AG04450 (cell line): Measurements from ENCODE around the gene LAPTM4A. TPM values are rescaled to one million over a fixed set of nuclear protein-coding genes. Genes with fewer than 3 reads are reported as not detected.
"Not testable (repeated sequence)": the region's sequence is repeated elsewhere in the genome, so short reads cannot be mapped to it uniquely, and the experiment has no call there.

Experiments used
- CTCF ChIA-PET: fragments of 300-600, 350-600 bp; formaldehyde crosslinking; extraction: SDS; loops from one replicate; lab custom pipeline; 2022; ENCODE audit warnings: antibody characterized with exemption, inconsistent platforms; lab: Charles Lee
- POLR2A ChIA-PET: fragments of 350-600 bp; formaldehyde crosslinking; extraction: SDS; loops from one replicate; lab custom pipeline; 2021; ENCODE audit warnings: antibody characterized with exemption, inconsistent platforms; lab: Yijun Ruan, JAX
- DNase-seq: peaks from one replicate; pipeline ENCODE4 v3.0.0-alpha.2; 2011; ENCODE audit warnings: low read depth, low spot score
- H3K27ac ChIP-seq: one replicate; pipeline ENCODE4 v1.5.1; 2012; ENCODE audit warnings: low read depth, low read length, control low read depth
- H3K27me3 ChIP-seq: one replicate; pipeline ENCODE4 v1.6.0; 2012; ENCODE audit warnings: low read length; ENCODE audit not compliant: control insufficient read depth, insufficient read depth
- H3K4me3 ChIP-seq: 2 replicates; pipeline ENCODE4 v1.5.1; 2011; ENCODE audit warnings: mild to moderate bottlenecking, low read depth, low read length, control low read depth
- H3K9me3 ChIP-seq: 2 replicates; pipeline ENCODE4 v1.5.1; 2012; ENCODE audit warnings: low read length; ENCODE audit not compliant: control insufficient read depth, insufficient read depth
- polyA plus RNA-seq: library from polyadenylated mRNA; depleted of rRNA; stranded (reverse); fragments of >200 nt; gene quantifications from 2 replicates; pipeline ENCODE4 v1.2.3, GENCODE V29; 2011
- TF ChIP-seq, protein P1 (sequence below): IDR thresholded peaks from 2 replicates; pipeline ENCODE4 v1.5.1; 2011; ENCODE audit warnings: low read depth, low read length, control low read depth, inconsistent platforms

LAPTM4A gene
- polyA plus RNA-seq, 1 experiment, result 1,416 TPM

DNA sequence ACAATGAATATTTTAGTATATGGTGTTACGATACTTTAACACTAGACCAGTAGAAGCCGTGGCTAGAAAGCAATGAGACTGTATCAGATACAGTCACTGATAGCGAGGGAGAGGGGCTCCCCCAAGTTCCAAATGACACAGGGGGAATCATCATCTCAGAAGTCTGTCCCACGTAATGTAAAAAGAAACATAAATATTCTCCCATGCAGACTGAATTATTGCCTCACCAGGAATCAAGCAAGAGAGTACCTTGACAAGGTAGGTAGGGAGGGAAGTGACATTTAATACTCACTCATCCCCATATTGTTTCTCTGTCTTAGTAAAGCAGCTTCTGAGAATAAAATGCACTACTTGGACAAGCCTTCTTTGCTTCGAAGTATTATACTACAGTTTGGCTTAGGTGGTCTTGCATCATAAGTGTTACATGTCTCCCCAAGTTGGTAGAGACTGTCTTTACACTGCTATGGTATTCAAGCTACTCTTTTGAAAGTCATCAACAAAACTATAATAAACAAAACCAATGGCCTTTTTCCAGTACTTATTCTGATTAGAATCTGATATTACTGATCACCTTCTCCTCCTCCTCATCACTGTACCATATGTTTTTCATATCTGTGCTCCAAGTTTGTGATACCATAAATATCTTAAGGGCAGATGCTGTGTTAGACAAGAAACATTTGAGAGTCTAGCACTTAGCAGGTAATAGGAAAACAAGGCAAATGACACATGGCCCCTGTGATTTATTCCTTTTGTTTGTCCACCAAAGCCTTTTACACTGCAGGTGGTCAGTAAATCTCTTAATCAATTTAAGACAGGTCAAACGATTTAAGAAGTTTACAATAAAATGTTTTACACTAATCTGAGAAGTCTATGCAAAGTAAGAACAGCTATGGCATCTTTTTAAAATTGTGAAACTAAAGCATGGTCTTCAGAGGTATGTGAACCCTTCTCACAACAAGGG, 2.7 kb downstream of the LAPTM4A start:
- DNase-seq, result no peak
- Histone ChIP-seq H3K4me3 (peak overlapping the region; percentile 97), H3K27ac (no peak overlapping the region), H3K9me3 (no peaks in the 10 kb centered on the region), H3K27me3 (no peaks in the 10 kb centered on the region)
- ChIA-PET CTCF (interaction anchor here (1.0 to 4.4 kb wide), 4 partner anchors 11 to 46 kb away, joined by 3 to 34 read pairs (median 10); no protein-coding TSS in a partner anchor), POLR2A (interaction anchor here (1.1 to 4.6 kb wide), 4 partner anchors 21 to 46 kb away, joined by 3 to 44 read pairs (median 20); no protein-coding TSS in a partner anchor)
- TF ChIP-seq, protein P1, sequence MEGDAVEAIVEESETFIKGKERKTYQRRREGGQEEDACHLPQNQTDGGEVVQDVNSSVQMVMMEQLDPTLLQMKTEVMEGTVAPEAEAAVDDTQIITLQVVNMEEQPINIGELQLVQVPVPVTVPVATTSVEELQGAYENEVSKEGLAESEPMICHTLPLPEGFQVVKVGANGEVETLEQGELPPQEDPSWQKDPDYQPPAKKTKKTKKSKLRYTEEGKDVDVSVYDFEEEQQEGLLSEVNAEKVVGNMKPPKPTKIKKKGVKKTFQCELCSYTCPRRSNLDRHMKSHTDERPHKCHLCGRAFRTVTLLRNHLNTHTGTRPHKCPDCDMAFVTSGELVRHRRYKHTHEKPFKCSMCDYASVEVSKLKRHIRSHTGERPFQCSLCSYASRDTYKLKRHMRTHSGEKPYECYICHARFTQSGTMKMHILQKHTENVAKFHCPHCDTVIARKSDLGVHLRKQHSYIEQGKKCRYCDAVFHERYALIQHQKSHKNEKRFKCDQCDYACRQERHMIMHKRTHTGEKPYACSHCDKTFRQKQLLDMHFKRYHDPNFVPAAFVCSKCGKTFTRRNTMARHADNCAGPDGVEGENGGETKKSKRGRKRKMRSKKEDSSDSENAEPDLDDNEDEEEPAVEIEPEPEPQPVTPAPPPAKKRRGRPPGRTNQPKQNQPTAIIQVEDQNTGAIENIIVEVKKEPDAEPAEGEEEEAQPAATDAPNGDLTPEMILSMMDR, result no peak

DNA sequence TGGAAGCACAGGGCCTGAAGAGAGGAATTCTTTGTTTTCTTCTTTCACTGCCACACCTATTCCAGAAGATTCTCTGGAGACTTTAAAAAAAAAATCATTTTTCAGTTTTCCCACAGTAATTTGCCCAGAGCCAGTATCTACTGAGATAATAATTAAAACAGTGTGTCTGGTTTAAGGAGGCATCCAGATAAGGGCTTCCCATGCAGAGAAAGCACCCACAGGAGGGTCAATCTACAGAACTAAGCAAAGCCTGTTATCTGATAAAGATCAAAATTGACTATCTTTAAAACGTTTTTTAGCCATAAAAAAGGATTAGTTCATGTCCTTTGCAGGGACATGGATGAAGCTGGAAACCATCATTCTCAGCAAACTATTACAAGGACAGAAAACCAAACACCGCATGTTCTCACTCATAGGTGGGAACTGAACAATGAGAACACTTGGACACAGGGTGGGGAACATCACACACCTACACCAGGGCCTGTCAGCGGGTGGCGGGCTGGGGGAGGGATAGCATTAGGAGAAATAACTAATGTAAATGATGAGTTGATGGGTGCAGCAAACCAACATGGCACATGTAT, 5.6 kb downstream of the LAPTM4A start:
- H3K4me3 ChIP-seq, H3K9me3 ChIP-seq, DNase-seq, H3K27me3 ChIP-seq, POLR2A ChIA-PET, H3K27ac ChIP-seq: not testable (repeated sequence)
- CTCF ChIA-PET, result interaction anchor here (4.8 kb wide), 1 partner anchor 30 kb away, joined by 32 read pairs; no protein-coding TSS in a partner anchor

DNA sequence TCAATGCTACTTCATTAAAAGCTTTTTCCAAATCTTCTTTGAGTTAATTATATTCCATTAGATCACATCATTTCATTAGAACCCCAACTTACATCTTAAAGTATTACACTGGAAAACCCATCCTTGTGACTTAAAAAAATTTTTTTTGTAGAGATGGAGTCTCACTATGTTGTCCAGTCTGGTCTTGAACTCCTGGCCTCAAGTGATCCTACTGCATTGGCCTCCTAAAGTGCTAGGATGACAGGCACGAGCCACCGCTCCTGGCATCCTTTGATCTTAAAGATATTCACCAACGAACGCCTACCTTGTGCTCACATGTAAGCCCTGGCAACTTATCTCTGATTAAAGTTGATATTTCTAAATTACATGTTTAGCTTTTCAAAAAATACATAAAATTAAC, 6.7 kb downstream of the LAPTM4A start:
- H3K9me3 ChIP-seq, result no peaks in the 10 kb centered on the region
- ChIA-PET POLR2A (interaction anchor here (1.0 kb wide), 1 partner anchor 18 kb away, joined by 4 read pairs; no protein-coding TSS in a partner anchor), CTCF (interaction anchor here (4.8 kb wide), 1 partner anchor 29 kb away, joined by 32 read pairs; no protein-coding TSS in a partner anchor)
- no peak for DNase-seq
- no peak overlapping the region for H3K27ac ChIP-seq
- TF ChIP-seq, protein P1, result no peak
- no peak overlapping the region for H3K4me3 ChIP-seq
- H3K27me3 ChIP-seq, result no peaks in the 10 kb centered on the region

DNA sequence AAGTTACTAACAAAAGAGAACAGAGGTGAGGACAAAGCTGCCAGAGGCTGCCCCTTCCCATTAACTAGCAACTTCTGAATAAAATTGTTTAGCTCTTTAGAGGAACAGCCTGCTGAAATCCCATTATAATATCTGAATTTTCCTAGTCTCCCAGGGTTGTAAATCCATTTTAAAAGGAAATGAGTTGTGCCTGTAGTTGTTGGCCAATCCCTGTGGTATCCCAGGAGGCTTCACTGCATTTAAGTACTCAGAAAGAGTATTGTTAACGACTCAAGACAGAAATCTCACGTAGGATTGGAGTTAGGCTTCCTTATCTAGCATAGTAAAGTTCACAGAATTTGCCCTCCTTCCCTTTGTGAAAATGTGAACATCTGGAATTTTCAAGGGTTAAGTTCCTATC, 8.9 kb downstream of the LAPTM4A start:
- ChIA-PET CTCF (interaction anchor here (4.8 kb wide), 1 partner anchor 27 kb away, joined by 32 read pairs; no protein-coding TSS in a partner anchor), POLR2A (interaction anchor here (0.7 to 1.4 kb wide), 3 partner anchors 9 to 52 kb away, joined by 3 to 10 read pairs (median 4); partner anchors contain the start of gene LAPTM4A)
- no peaks in the 10 kb centered on the region for H3K27me3 ChIP-seq
- no peaks in the 10 kb centered on the region for H3K9me3 ChIP-seq
- H3K27ac ChIP-seq, result no peak overlapping the region
- TF ChIP-seq, protein P1, result no peak
- no peak overlapping the region for H3K4me3 ChIP-seq
- DNase-seq, result no peak

DNA sequence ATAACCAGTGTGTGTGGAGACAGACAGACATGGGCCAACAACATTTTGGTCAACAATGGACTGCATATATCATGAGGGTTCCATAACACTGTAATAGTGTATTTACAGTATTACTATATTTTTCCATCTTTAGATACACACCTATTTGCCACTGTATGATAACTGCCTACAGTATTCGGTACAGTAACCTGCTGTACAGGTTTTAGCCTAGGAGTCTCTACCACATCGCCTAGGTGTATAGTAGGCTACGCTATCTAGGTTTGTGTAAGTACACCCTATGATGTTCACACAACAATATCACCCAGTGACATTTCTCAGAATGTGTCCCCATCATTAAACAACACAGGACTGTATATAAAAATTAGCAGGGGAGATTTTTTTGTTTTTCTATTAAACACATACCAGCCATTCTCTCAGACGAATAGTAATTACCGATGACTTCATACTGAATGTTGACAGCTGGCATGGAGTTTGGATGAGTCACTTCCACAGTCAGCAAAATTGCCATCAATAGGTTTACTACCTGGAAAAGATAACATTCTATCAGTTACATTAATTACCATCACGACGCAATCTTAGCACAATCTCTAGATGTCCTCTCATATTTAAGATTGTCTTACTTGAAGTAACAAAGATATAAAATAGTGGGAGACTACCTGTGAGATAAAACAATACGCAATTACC, 10.8 kb downstream of the LAPTM4A start:
- Histone ChIP-seq H3K9me3 (no peaks in the 10 kb centered on the region), H3K27me3 (no peaks in the 10 kb centered on the region), H3K4me3 (no peak overlapping the region), H3K27ac (no peak overlapping the region)
- CTCF ChIA-PET, result interaction anchor here (1.0 to 4.8 kb wide), 3 partner anchors 25 to 54 kb away, joined by 3 to 32 read pairs (median 7); no protein-coding TSS in a partner anchor
- TF ChIP-seq, protein P1, result no peak
- POLR2A ChIA-PET, result interaction anchor here (0.8 kb wide), 1 partner anchor 11 kb away, joined by 3 read pairs; the partner anchor contains the start of gene LAPTM4A
- no peak for DNase-seq
